Epithelial cell of prostate (primary cell): ENCODE results near the gene KCNG1.
"Not testable (repeated sequence)": the region's sequence is repeated elsewhere in the genome, so short reads cannot be mapped to it uniquely, and the experiment has no call there.

Experiments used
- DNase-seq: peaks from one replicate; pipeline ENCODE4 v3.0.0-alpha.2; 2011; ENCODE audit warnings: low read depth, low spot score
- H3K27ac ChIP-seq: fragments of 450-650 bp; 2 replicates; pipeline ENCODE4 v1.5.1; 2017; ENCODE audit warnings: mild to moderate bottlenecking

KCNG1 gene, protein sequence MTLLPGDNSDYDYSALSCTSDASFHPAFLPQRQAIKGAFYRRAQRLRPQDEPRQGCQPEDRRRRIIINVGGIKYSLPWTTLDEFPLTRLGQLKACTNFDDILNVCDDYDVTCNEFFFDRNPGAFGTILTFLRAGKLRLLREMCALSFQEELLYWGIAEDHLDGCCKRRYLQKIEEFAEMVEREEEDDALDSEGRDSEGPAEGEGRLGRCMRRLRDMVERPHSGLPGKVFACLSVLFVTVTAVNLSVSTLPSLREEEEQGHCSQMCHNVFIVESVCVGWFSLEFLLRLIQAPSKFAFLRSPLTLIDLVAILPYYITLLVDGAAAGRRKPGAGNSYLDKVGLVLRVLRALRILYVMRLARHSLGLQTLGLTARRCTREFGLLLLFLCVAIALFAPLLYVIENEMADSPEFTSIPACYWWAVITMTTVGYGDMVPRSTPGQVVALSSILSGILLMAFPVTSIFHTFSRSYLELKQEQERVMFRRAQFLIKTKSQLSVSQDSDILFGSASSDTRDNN

DNA sequence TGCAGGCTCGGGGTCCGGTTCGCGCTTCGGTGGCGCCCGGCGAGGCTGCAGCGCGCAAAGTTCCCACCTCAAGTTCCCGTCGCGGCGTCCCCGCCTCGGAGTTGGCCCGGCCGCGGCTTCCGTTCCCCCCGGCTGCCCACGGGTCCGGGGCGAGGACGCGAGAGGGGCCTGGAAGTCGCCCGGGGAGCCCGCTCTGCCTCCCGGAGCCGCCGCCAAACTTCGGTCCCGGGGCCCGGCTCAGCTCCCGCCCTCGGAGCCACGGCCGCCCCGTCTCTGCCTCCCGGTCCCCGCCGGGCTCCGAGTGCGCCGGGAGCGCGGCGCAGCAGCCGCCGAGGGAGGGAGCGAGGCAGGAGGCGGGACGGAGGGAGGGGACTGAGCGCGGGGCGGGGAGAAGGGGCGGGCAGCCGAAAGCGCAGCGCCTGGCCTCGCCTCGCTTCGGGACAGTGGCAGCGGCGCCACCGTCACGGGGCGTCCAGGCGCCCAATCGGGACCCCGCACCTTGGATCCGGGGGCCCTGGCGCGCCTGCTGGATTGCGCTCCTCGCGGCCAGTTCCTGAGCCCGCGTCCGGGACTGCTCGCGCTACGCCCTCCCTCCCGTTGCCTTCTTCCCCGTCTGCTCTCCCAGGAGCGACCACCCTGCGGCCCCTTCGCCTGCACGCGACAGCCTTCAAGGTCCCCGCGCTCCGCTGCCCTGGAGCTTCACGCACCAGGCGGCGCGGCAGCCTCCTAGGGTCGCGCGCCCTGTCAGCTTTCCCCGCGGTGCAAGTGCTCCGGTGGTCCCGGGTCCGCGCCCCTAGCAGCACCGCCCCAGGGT is at the start of gene KCNG1:
TSS of gene KCNG1 (minus strand) at position 305 of the 814 bp plus-strand sequence. CDS start 12,769 bp downstream, outside the sequence.
- peak within 1 kb of the TSS; percentile 49 for H3K27ac ChIP-seq

DNA sequence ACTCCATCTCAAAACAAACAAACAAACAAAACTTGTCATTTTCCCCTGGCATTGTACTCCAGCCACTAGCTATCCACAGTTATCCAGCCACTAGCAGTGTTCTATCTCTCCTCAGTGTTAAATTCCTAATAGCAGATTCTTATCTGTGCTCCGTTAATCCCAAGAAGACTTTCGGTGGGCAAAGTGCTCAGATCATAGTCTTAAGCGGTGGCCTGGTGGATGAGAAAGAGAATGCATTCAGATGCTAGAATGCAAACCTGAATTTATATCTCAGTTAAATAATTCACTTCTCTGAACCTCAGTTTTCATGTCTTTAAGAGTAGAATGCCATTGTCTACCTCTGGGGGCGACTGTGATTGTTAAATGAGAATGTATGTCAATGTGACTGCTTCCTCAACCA is 47.7 kb upstream of the KCNG1 start:
- no peak overlapping the region for H3K27ac ChIP-seq
- DNase-seq, result no peak

More for the DNA sequence above, at the start of gene KCNG1:
- DNase-seq, result peak; percentile 16

DNA sequence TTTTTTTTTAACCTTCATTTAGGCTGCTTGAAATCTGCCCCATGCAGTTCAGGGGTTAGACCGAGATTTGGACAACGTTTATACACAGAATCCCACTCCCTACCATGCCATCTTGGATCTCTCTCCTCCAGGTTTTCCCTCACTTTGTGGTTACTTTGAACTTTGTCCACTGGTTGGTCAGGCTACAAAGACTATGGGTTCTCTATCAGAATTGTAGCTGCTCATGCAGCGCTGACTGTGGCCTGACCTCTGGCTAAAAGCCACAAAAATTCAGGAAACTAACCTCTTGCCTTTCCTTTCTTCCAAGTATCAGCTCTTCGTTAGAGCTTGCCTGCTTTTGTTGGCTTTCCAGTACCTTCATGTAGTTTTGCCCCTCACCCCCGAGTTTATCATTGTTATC is 44.9 kb upstream of the KCNG1 start:
- H3K27ac ChIP-seq, result no peak overlapping the region
- no peak for DNase-seq

DNA sequence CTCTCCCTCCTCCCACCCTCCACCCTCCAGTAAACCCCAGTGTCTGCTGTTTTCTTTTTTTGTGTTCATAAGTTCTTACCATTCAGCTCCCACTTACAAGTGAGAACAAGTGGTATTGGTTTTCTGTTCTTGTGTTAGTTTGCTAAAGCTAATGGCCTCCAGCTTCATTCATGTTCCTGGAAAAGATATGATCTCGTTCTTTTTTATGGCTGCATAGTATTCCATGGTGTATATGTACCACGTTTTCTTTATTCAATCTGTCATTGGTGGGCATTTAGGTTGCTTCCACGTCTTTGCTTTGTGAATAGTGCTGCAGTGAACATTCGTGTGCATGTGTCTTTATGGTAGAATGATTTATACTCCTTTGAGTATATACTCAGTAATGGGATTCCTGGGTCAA is 42.7 kb upstream of the KCNG1 start:
- no peak overlapping the region for H3K27ac ChIP-seq
- DNase-seq, result no peak

DNA sequence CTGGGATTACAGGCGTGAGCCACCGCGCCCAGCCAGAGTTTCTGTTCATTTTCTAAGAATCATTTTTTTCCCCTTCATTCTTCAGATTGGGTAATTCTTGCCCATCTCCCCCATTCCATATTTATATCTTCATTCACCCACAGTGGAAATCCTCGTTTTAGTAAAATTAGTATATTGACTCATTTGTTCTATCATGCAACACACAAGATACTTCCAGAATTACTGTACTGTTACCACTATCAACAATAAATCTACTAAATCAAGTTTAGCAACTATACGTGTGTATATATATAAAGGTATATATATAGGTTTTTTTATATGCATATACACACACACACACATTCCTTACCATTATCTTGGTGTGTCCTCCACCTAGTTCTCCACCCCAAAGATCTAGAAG is 41.2 kb upstream of the KCNG1 start:
- no peak overlapping the region for H3K27ac ChIP-seq
- no peak for DNase-seq

DNA sequence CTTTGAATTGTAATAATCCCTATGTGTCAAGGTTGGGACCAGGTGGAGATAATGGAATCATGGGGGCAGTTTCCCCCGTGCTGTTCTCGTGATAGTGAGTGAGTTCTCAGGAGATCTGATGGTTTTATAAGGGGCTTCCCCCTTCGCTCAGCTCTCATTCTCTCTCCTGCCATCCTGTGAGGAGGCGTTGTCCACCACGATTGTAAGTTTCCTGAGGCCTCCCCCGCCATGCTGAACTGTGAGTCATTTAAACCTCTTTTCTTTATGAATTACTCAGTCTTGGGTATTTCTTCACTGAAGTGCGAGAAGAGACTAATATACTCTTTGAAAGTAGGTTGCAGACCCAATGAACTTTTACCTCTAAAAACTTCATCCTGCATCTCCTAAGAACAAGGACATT is 39.2 kb upstream of the KCNG1 start:
- H3K27ac ChIP-seq, result no peak overlapping the region
- no peak for DNase-seq

DNA sequence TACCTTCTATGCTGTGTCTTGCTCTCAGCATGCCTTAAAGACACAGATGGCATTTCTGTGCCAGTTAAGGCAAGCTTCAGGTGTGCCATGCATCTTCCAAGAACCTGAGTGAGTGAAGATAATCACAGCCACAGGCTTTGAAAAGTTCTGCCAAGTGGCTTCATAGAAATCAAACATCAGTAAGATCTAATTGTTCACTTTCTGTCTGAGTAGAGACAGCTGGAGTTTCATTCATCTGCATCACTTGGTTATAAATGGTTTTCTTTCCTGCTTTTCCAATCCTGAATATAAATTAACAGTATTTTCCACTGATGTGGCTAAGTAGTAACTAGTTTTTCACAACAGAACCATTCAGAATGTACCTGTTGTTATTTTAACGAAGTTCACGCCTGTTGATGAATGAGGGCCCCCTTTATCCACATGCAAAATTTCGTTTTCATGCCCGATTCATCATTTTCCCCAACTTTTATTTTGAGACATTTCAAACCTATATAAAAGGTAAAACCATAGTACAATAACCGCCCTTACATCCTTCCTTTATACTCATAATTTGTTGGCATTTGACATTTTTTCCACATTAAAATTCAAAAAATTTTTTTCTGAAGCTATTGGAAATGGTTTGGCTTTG is 38.6 kb upstream of the KCNG1 start:
- no peak overlapping the region for H3K27ac ChIP-seq
- no peak for DNase-seq

DNA sequence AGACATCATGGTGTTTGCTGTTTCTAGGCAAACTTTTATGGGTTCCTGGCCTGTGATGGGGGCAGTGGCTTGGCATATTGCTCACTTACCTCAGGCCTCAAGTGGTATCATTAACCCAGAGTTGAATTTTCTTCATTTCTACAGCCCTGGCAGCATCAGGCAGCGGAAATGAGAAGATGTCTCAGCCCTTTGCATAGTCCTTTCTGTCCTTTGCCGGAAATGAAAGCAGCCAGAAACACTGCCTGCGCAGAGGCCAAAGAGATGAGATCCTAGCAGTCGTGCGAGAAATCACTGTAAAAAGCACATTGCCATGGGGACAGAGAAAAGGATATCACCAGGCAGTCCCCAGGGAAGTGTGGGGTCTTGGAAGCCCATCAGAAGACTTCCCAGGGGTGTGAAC is 37.4 kb upstream of the KCNG1 start:
- no peak overlapping the region for H3K27ac ChIP-seq
- no peak for DNase-seq

DNA sequence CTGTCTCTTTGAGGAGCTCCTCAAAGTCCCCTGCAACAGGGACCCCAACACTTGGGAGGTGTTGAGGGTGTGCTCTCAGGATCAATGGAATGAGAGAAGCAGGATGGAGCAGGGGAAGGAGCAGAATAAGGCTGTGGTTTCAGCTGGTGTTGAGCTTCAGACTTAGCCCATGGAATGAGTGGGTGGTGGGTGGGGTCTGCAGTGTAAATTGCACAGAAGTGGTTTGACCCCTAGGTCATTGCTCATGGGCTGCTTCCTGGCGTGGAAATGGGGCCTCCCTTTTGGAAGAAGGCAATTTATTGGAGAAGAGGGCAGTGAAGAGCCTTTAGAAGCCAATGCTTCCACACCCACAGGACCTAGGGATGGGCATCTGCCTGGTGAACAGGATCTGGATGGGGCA is 37.0 kb upstream of the KCNG1 start:
- DNase-seq, result no peak
- H3K27ac ChIP-seq, result no peak overlapping the region

DNA sequence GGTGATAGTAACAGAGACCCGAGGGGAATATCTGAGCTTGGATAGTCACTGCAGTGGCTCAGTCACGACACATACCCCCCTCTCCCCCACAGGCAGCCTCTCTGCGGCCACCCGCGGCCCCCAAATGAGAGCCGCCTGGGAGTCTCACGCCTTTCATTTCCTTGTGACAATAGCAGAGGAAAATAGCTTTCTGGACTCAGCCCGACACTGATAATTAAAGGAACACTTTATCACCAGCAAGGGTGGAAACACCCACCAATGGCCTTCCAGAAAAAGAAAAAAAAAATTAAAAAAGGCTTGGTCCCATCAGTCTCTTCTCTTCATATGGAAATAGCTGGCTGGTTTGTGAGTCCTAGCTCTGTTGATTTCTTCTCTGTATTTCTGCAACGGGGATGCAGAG is 35.1 kb upstream of the KCNG1 start:
- DNase-seq, result no peak
- H3K27ac ChIP-seq, result no peak overlapping the region

DNA sequence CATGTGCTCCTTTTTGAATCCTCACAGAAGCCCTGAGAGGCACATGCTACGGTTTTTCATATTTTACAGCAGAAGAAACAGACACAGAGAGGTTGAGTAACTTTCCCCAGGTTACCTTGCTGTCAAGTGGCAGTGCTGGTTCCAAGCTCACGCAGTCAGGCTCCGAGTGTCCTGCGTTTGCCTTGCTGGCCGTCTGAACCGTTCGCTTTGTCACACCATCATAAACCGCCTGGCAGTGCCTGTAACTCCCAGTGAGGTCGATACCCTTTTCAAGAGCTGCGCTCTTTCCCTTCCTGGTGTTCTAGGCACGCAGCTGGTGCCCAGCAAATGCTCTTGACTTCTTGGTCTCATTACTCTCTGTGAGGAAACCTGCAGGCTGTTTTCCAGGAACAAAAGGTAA is 31.3 kb upstream of the KCNG1 start:
- DNase-seq, result no peak
- no peak overlapping the region for H3K27ac ChIP-seq

DNA sequence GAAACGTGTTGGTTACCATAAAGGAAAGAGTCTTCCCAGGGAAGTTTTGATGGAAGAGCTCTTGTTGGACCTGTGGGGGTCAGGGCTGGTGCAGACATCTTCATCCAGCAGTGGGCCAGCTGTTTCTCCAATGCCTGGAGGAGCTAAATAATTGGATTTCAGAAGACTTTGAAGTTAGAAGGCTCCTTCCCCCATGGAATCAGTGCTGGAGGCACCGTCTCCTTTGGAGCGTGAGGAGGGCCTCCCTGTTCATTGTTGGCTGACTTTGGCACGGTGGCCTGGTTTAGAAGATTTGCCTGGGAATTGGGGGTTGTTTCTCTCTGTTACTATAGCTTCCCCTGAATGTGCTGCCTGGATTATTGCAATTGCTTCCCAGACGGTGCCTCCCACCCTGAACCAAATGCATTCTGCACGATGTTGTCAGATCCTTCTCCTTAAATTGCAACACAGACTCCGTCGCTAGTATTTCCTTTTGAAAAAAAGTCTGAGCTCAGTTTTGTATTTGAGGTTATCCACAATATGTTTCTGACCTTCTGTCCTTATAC is 27.7 kb upstream of the KCNG1 start:
- no peak overlapping the region for H3K27ac ChIP-seq
- DNase-seq, result no peak

DNA sequence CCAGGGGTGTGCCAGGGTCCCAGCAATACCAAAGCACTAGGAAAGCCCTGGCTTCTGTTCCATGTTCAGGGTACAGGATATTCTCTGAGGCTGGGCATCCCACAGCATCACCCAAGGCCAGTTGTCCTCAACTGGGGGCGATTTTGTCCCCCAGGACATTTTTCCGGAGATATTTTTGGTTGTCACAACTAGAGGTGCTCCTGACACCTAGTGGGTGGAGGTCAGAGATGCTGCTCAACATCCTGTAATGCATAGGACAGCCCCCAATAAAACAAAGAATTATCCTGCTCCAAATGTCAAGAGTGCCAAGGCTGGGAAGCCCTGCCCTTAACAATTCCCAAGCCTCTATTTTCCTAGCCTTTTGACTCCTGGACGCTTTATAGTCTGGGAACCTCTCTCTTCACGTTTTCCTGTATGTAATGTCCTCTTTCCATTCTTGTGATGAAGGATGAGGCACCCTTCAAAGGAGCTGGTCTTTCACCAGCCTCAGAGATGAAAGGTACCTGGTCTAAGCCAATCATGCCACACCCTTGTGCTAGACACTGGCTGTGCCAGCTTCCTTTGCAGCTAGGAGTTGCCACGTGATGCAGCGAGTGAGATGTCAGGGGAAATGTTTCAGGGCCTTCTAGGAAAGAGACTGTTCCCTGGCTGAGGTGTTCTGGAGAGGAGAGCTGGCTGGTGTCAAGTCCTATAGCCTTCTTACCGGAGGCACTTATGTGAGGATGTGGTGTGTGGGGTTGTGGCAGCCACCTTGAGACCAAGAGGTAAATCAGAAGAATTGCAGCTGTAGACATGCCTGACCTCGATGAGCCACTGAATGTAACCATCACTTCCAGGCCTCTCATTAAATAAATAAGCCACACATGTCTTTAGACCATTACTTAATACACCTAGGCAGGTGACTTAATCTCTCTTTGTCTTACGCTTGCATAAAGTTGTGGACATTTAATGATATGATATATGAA is 23.4 kb upstream of the KCNG1 start:
- DNase-seq, result no peak
- no peak overlapping the region for H3K27ac ChIP-seq

DNA sequence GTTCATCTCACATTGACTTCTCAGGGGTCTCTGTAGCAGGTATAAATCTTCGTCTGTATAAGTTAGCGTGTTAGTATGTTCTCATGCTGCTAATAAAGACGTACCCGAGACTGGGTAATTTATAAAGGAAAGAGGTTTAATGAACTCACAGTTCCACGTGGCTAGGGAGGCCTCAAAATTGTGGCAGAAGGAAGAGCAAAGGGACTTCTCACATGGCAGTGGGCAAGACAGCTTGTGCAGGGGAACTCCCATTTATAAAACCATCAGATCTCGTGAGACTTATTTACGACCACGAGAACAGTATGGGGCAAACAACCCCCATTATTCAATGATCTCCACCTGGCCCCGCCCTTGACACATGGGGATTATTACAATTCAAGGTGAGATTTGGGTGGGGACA is 22.6 kb upstream of the KCNG1 start:
- not testable (repeated sequence) for H3K27ac ChIP-seq, DNase-seq

DNA sequence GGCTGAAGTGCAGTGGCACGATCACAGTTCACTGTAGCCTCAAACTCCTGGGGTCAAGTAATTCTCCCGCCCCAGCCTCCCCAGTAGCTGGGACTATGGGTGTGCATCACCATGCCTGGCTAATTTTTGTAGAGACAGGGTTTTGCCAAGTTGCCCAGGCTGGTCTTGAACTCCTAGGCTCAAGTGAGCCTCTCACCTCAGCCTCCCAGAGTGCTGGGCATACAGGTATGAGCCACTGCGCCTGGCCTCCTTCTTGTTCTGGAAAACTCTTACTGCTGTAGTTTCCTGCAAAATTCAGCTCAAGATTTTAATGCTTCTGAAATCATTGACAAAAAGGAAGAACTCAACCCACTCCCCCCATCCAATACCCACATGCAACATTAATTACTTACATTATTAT is 21.9 kb upstream of the KCNG1 start:
- DNase-seq, result no peak
- H3K27ac ChIP-seq, result no peak overlapping the region

DNA sequence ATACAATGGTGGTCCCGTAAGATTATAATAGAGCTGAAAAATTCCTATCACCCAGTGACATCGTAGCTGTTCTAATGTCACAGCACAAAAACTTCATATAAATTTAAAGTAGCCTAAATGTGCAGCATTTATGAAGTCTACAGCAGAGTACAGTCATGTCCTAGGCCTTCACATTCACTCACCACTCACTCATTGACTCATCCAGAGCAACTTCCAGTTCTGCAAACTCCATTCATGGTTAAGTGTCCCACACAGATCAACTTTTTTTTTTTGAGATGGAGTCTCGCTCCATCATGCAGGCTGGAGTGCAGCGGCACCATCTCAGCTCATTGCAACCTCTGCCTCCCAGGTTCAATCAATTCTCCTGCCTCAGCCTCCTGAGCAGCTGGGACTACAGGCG is 20.9 kb upstream of the KCNG1 start:
- peak; percentile 33 for DNase-seq
- no peak overlapping the region for H3K27ac ChIP-seq

DNA sequence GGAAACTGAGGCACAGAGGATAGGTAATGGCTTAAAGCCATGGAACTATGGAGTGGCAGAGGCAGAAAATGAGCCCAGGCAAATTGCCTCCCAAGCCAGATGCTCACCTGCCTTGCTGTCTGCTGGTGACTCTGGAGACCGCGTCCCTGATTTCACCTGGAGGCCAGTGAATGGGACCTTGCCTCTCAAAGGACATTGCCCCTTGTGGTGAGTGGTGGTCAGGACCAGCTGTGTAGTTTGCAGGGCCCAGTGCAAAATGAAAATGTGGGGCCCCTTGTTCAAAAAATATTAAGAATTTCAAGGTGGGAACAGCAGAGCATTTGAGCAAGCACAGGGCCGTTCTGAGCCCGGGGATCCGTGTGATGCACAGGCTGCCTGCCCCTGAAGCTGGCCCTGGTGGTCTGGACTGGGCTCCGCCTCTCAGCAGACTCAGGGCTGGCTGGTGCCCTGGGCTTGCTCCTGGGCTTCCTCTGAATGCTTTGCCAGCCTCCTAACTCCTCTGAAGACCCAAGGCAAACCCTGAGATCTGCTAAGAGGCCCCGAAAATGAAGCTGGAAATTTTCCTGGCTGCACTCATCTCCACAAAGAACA is 19.8 kb upstream of the KCNG1 start:
- DNase-seq, result no peak
- H3K27ac ChIP-seq, result peak overlapping the region; percentile 12

DNA sequence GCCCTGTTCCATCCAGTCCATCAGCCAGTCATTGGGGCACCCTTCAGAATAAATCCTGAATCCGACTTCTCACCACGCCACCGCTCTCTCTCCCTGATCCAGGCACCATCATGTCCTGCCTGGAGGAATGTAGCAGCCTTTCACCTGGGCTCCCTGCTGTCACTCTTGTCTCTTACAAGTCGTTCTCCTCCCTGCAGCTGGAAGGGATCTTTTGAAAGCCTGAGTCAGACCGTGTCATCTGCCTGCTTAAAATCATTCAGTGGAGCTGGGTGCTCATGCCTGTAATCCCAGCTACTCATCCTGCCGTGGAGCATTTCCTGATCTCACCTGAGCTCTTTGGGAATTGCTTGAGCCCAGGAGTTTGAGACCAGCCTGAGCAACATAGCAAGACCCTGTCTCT is 19.2 kb upstream of the KCNG1 start:
- DNase-seq, result peak; percentile 31
- peak overlapping the region; percentile 12 for H3K27ac ChIP-seq

DNA sequence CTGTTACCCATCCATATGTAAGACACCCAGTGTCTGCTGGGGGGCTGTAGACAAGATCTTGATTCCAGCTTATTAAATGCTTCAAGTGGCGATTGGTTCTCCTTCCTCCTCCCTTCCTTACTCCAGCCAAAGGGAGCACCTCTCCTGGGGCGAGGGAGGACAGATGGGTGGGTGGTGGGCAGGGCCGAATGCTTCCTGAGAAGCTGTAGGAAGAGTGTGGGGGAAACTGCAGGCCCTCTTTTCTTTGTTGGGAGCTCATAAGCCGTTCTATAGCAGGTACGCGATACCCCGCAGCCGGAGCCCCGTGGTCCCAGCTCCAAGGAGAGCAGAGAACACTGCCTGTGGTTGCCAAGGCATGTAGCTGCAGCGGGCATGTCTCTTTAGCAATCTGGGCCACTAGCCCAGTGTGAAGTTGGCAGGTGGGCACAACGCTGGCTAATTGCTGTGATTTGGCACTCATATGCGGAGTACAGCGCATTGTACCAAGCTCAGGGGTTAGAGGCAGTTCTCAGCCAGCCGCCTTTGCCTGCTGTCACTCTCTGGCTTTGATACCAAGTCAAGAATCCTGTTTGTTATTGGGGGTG is 14.7 kb upstream of the KCNG1 start:
- DNase-seq, result no peak
- no peak overlapping the region for H3K27ac ChIP-seq
